Stimulated activated CD8-positive, alpha-beta memory T cell treated with anti-CD3 and anti-CD28 coated beads, Interleukin-7, amount 100 ng/mL, for 4 hours (primary cell): Measurements from ENCODE around the gene PALD1.

Experiments
- DNase-seq, 2 donors: peaks; one replicate each; pipeline ENCODE4 v3.0.0-alpha.2; 2020; ENCODE audit warnings: low read depth in 2 of 2

The PALD1 gene

DNA sequence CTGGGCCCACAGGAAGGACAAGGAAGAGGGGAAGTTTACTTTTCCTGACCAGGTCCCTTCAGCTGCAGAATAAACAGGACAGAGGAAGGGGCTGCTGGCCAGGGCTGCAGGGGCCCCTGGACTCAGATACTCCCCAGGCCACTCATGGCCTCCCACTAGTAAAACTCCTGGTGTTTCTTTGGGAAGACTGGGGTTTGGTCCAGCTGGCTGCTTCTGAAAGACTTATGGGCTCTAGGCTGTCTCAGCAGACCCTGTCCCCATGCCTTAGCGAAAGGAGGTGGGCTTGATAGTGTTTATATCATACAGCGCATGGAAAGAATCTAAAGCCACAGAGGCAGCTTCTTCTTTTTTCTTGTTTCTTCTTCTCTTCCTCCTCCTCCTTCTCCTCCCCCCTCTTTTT, 56.4 kb downstream of the PALD1 start:
- no peak for DNase-seq

DNA sequence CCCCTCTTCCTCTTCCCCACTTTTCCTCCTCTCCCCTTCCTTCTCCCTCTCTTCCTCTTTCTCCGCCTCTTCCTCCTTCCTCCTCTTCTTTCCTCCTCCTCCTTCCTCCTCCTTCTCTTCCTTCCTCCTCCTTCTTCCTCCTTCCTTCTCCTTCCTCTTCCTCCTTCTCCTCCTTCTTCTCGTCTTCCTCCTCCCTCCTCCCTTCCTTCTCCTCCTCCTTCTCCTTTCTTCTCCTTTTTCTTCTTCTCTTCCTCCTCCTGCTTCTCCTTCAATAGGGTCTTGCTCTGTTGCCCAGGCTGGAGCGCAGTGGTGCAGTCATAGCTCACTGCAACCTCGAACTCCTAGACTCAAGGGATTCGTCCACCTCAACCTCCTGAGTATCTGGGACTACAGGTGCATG, 56.9 kb downstream of the PALD1 start:
- no peak for DNase-seq

DNA sequence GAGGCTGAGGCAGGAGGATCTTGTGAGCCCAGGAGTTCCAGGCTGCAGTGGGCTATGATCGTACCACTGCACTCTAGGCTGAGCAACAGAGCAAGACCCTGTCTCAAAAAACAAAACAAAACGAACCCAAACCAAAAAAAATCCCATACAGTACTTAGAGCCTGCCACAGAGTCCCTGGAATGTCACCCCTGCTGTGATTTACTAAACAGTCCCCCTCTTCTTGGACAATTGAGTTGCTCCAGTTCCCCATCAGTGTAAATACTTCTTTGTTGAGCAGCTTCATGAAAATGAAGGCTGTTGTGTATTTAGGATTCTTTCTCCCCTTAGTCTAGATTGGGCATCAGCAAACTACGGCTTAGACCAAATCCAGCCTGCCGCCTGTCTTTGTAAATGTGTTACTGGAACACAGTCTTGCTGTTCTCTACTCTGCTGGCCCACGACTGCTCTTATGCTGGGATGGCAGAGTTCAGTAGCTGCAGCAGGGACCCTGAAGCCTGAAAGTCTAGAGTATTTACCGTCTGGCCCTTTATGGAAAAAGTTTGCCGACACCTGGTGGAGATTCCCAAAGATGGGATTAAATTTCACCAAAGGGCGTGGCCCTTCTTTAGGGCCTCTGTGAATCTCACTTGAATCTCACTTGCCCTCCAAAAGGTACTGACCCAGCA, 57.8 kb downstream of the PALD1 start:
- no peak for DNase-seq

DNA sequence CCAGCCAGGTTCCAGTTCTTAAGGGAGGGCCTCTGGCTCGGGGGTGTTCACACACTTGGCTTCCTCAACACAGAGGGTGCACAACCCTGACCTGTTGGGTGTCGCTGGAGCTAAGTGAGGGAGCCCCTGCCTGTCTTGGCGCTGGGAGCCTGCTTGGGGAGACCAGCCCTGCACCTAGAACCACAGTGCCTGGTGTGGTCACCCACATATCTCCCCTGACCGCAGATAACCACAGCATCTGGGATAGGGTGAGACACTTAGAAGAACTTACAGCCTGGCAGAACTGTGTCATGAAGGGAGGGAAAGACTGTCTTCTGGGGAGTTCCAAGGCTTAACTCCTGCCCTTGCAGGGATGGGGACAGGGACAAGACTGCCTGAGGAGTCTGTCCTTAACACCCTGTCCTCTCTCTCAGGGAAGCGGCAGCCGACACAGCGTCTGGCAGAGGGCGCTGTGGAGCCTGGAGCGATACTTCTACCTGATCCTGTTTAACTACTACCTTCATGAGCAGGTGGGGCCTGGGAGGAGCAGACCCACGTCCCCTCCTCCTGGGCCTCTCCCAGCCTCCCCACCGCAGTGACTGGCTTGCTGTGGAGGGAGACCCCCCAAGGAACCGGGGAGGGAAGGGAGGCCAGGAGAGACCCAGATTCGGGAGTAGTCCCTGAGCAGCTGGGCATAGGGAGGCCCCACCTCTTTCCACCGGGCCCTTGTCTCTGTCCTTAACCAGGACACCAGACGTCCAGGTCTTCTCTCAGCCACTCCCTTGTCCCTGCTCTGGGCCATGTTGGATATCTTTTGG, 59.0 kb downstream of the PALD1 start:
- no peak for DNase-seq

DNA sequence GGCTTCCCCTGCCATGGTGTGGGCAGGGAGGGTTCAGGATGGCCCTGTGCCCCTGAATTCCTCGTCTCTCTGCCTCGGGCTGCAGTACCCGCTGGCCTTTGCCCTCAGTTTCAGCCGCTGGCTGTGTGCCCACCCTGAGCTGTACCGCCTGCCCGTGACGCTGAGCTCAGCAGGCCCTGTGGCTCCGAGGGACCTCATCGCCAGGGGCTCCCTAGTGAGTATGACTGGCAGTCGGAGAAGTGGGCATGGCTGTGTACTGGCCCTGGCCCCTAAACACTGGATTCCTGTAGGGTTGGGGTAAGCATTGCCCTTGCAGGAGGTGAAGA, 59.6 kb downstream of the PALD1 start:
- DNase-seq, result no peak

DNA sequence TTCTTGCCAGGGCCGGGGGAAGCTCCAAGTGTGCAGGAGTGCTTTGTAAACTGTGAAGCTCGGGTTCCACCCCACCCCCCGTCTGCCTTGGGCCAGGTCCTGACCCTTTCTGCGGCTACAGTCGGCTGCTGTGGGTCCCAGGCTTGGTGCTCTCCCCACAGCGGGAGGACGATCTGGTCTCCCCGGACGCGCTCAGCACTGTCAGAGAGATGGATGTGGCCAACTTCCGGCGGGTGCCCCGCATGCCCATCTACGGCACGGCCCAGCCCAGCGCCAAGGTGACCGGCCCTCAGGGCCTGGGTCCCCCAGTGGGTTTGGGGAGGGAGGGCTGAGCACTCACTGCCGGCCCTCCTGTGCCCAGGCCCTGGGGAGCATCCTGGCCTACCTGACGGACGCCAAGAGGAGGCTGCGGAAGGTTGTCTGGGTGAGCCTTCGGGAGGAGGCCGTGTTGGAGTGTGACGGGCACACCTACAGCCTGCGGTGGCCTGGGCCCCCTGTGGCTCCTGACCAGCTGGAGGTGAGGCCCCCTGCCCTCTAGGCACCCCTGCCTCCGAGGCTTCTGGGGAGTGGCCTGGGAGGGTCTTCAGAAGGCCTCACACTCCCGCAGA, 60.3 kb downstream of the PALD1 start:
- no peak for DNase-seq

DNA sequence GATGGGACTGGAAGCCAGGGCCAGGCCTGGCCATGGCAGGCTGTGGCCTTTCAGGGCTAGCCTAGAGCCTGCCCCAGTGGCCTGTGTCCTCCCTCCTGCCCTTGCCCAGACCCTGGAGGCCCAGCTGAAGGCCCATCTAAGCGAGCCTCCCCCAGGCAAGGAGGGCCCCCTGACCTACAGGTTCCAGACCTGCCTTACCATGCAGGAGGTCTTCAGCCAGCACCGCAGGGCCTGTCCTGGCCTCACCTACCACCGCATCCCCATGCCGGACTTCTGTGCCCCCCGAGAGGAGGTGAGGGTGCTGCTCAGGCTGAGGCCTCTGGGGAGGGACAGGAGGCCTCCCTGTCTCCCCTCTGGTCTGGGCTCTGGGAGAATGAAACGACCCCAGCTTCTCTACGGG, 60.9 kb downstream of the PALD1 start:
- DNase-seq, result no peak

DNA sequence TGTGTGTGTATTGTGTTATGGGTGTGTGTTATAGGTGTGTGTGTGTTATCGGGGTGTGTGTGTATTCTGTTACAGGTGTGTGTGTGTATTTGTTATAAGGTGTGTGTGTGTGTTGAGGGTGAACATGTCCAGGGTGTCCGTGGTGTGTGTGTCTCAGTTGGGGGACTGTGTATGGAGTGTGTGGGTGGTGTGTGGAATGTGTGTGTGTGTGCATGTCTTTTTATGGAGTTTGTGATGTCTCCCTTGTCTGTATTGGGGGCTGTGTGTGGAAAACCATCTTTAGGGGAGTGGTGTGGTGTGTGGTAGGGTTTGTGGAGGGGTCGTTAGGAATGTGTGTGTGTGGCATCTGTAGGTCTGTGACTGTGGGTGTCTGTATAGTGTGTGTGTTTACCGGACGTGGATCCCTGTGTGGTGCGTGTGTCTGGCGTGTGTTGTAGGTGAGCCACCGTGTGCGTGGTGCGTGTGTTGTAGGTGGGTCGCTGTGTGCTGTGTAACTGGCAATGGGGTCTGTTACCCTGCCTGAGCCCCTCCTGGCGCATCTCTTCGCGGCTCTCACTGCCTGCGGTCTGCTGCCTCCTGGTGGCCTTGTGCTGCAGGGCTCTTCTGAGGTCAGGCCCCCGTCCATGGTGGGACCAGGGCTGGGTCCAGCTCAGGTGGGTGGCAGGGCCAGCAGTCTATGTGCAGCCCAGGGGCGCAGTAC, 61.7 kb downstream of the PALD1 start:
- peak in 1 of 2 donors; percentile 11 for DNase-seq

DNA sequence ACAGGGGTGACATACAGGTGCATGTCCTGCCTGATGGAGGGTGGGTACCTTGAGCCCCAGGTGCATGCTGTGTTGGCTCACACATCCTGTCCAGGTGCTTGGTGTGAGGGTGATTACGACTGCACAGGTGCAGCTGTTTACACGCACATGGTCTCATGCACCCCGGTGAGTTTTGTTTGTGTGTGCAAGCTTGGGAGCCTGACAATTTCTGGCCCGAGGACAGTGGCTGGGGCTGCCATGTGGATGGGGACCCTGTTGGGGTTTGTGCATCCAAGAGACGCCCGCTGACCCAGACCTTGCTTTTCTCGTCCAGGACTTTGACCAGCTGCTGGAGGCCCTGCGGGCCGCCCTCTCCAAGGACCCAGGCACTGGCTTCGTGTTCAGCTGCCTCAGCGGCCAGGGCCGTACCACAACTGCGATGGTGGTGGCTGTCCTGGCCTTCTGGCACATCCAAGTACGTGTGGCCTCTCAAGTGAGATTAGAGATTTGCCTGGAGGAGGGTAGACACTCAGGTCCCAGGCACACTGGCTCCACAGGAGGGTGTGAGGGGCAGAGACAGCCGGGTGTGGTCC, 62.3 kb downstream of the PALD1 start:
- DNase-seq, result no peak

DNA sequence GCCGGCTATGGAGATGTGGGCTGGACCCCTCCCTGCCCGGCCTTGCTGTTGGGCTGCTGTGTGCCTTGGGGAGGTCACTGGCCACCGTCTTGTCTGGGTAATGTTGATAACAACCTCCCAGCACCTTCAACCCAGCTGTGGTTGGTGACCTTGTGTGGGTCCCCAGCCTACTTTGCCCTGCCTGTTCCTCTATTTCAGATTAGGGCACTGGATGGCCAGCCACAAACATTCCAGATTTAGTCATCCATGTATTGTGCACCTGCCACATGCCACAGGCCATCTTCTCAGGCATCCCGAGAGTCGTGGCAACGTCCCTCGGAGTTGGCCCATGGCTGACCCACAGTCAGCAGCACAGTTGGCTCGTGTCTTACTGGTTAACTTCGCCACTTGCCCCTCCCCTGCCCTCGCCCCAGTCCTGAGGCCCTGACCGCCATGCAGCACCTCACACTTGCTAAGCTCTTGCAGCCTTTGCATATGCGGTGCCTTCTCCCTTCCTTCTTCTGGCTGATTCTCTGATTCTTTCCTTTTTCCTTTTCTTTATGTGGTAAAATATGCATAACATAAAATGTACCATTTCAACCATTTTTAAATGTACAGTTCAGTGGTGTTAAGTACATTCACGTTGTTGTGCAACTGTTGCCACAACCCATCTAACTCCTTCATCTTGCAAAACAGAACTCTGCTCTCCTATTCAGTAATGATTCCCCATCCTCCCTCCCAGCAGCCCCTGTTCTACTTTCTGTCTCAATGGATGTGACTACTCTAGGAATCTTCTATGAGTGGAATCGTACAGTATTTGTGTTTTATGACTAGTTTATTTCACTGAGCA, 63.4 kb downstream of the PALD1 start:
- DNase-seq, result no peak

DNA sequence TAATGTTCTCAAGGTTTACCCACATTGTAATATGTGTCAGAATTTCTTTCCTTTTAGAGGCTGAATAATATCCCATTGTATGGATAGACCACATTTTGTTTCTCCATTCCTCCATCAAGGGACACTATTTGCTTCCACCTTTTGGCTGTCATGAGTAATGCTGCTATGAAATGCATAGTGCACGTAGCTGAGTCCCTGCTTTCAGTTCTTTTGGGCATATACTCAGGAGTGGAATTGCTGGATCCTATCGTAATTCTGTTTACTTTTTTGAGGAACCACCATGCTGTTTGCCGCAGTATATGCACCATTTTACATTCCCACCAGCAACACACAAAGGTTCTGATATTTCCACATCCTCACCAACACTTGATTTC, 64.0 kb downstream of the PALD1 start:
- DNase-seq, result no peak

DNA sequence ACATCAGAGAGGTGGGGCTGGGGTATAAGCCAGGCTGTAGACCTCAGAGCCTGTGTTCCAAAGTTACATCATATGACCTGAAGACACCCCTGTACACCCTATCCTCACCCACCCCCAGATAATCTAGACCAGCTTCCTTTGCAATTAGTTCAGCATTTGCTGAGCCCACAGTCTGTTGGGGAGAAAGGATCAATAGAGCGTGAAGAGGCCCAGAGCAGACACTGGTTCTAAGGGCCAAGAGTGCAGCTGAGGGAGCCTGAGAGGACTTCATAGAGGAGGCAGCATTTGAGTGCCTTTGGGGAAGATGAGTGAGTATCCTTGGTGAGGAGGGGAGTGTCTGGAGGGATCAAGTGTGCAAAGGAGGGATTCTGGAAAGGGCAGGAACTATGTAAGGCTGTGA, 65.3 kb downstream of the PALD1 start:
- no peak for DNase-seq

DNA sequence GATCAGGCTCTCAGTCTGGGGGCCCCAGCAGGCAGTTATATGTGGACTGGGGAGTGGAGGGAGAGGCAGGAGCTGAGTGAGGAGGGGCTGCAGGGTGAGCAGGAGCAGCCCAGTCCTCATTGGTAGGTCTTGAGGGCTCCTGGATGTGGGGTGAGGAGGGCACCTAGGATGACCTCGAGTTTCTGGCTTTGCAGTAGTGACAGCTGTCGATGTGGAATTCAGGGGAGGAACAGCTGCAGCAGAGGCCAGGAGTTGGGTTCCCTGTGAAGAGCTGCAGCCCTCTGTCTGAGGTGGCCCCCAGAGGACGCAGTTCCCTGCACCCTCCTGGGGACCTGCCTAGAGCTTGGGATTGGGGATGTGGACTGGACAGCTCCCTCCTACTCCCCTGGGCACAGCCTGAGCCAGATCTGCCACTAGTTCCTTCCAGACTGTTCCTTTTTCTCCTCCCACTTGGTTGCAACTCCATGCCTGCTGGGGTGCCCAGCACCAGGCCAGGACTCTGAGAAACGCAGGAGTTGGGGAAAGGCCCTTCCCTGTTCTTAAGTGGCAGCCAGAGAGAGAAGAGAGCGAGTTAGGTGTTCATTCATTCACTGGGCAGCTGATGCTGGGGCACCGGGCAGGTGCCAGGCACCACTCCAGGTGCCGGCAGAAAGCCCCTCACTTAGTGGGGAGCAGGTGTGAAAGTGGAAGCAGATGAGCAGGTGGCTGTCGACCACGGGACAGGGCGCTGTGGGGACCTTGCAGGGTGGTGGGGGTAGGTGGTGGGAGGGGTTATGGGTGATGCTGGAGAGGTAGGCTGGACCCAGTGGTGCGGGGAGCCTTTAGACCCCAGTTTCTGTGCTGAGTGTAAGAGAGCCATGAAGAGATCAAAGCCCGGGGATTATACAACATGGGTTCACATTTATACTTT, 66.1 kb downstream of the PALD1 start:
- DNase-seq, result no peak

DNA sequence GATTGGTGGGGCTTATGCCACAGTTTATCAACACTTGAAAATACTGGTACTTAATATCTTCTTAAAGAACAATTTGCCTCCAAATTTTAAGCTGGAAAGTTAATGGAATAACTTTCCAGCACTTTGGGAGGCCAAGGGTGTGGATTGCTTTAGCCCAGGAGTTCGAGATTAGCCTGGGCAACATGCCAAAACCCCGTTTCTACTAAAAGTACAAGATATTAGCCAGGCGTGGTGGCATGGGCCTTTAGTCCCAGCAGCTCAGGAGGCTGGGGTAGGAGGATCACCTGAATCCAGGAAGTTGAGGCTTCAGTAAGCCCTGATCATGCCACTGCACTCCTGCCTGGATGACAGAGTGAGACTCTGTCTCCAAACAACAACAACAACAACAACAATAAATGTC, 68.0 kb downstream of the PALD1 start:
- DNase-seq, result no peak

DNA sequence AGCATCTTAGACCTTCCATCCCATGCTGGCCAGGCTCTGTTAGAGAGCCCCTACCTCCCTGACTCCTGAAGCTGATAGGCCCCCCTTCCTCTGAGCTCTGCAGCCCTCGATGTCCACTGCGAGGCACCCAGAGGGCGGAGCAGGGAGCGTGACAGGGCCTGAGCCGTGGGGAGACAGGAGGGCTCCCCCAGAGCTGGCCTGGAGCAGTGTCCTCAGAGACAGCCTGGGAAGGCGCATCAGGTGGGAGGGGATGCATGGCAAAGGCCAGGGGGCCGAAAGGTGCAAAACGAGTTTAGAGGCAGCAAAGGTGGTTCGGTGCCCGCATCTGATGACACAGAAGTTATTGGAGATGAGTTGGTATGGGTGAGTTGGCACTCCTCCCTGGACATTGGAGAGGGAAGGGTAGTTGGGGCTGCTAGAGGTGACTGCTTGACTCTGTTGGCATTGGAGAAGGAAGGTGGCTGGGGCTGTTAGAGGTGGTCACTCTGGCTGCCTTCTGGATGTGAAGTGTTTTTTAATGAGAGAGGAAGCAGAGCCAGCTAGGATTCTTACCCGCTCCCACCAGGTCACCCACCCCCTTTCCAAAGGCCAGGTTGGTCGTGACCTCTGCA, 70.9 kb downstream of the PALD1 start:
- DNase-seq, result no peak

DNA sequence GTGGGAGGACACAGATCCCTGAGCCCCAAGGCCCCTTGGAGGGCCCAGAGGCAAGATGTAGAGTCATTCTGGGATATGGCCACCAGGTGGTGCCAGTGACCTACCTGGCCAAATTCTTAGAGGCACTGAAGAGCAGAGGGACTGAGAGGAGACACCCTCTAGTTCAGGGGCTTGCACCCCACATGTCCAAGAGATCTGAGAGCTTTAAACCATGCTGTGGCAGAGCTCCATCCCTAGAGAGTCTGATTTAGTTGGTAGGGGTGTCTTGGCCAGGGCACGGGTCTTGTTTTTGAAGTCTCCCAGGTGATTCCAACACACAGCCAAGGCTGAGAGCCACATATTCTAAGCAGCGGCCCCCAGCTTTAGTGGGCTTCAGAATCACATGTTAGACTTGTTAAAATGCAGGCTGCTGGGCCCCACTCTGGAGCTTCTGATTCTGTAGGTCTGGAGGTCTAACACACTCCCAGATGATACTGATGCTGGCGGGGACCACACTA, 71.4 kb downstream of the PALD1 start:
- DNase-seq, result peak; percentile 49 to 56

DNA sequence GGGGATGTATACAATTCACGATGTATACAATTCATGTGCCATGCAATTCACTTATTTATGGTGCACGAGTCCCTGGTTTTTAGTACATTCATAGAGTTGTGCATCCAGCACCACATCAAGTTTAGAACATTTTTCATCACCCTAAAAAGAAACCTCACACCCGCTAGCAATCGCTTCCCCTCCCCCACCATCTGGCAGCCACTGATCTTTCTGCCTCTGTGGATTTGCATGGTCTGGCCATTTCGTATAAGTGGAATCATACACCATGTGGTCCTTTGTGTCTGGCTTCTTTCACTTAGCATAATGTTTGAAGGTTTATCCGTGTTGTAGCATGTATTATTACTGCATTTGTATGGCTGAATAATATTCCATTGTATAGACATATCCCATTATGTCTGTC, 71.9 kb downstream of the PALD1 start:
- no peak for DNase-seq

DNA sequence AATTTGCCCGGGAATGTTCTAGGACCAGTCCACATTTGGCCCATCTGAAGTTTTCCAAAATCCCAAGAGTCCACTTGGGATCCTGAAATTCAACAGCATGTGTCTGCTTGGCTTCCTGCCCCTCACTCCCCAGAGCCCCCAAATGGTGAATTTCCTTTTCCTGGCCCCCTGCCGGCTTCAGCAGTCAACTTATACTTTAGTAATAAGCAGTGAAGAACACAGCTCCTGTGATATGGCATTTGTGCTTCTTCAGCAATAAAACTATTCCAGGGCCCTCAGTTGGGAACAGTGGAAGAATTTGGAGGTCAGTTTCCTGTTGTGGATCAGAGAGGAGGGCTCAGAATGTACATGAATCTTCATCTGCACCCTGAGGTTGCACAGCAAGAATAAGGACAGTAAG, 72.9 kb downstream of the PALD1 start:
- DNase-seq, result no peak

DNA sequence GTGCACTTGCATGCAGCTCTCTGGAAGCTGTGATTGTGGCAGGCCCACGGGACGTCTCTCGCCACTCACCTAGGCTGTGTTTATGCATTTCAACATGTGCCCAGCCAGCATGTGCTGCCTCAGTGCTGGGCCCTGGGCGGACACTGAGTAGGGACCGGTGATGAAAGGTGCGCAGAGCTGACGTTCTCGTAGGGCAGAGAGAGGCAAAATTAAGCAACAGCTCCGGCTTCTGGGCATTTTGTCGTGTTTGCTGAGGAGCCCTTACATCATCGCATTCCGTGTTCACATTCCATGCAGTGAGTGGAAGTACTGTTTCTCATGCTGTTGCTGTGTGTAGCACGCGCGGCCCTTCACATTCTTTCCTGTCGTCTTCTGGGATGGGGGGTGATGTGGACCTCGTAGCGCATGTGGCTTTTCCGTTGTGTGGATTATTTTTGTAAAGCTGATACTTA, 73.4 kb downstream of the PALD1 start:
- no peak for DNase-seq

DNA sequence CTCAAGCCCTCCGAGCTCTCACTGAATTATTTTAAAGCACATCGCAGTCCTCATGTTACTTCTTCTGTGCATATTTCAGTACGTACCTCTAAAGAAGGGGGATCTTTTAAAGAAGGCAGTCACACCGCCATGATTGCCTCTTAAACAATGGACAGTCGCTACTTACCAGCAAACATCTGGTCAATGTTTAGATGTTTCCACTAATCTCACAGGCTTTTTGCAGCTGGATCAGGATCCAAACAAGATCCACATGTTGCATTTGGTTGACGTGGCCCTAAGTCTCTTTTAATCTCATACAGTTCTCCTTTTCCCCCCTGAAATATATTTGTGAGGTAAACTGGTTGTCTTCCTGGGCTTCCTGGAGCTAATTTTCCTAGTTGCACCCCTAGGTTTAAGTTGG, 74.0 kb downstream of the PALD1 start:
- no peak for DNase-seq
